ENCODE data around the gene BCKDK.
A peak's percentile ranks its signal among the peaks of the same experiment; 100 is the strongest.

Gene BCKDK

DNA sequence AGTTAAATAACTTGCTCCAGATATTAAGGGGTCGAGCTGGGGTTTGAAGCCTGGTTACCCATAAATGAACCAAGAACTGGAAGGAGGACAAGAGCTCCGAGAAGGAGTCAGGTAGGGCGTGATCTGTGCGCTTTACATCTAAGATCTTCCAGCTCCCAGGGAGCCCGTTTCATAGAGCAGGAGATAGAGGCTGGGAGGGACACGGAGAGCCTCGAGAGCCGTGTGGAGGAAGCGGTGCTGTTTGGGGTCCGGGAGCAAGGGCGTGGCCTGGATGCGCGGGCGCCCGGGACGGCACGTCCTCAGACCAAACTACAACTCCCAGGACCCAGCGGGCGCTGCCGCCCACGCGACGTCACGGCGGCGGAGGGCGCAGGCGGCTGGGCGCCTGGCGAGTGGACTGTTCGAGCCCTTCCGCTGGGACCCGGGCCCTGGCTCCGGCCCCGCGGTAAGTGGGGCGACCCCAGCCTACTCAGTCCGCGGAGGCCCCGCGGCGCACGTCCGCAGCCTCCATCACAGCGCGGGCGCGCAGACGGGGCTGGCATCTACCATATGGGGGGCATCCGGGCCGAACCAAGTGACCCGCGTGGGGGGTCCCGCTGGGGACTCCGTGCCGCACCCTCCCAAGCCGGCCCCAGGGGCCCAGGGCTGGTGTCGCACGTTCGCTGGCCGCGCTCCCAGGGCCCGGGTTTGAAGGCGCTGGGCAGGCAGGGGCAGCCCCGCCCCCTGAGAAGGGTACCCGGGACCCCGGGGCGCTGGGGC, at the start of gene BCKDK:
BCKDK (plus strand) TSS at position 352 of the 759 bp plus-strand sequence. CDS start 838 bp downstream, outside the sequence.
- peak; percentile 47 for DNase-seq (ENCODE audit: low read depth)

DNA sequence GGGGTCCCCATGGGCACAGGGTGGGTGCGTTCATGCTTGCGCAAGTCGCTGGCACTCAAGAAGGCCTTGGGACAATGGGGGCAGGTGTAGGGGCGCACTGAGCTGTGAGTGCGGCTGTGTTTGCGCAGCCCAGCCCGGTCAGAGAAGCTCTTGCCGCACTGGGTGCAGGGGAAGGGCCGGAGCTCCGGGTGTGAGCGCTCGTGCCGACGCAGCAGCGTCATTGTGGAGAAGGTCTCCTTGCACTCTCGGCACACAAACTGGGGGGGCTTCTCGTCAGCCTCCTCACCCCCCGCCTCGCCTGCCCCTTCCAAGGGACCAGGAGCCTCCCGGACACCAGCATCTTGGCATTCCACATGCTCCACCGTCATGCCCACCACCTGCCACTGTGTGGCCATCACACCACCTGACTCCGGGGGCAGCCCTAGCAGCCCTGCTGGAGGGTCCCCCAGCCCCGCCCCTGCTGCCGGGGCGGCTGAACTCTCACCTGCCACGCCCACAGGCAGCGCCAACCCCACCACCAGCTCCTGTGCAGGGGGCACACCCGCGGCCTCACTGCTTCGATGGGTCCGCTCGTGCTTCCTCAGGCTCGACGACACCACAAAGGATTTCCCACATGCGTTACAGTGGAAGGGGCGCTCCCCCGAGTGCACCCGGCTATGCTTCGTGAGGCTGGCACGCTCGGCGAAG, 46.9 kb upstream of the BCKDK start:
- no peak for DNase-seq (ENCODE audit: low read depth)

- DNase-seq (ENCODE audit: low read depth), result no peak
Observed at GRCh38 chr16:31061813-31062440, 46.3 kb upstream of the BCKDK start.

DNA sequence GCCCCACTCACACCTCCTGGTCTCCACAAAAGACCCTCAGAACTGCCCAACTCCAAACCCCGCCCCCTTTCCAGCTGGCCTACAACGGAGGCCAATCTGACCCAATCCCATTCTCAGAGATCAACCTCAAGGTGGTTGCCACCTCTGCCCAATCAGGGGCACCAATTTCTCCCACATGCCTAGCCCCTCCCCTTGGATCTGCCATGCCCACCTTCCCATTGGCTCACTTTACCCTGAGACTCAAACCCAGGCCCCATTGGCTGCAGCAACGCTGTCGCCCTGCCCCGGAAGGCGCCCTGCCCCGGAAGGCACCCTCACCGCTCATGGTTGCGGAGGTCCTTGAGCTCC, 44.7 kb upstream of the BCKDK start:
- no peak for DNase-seq (ENCODE audit: low read depth)

- peak; percentile 4 for DNase-seq (ENCODE audit: low read depth)
Observed at GRCh38 chr16:31063843-31064611, 44.2 kb upstream of the BCKDK start.

DNA sequence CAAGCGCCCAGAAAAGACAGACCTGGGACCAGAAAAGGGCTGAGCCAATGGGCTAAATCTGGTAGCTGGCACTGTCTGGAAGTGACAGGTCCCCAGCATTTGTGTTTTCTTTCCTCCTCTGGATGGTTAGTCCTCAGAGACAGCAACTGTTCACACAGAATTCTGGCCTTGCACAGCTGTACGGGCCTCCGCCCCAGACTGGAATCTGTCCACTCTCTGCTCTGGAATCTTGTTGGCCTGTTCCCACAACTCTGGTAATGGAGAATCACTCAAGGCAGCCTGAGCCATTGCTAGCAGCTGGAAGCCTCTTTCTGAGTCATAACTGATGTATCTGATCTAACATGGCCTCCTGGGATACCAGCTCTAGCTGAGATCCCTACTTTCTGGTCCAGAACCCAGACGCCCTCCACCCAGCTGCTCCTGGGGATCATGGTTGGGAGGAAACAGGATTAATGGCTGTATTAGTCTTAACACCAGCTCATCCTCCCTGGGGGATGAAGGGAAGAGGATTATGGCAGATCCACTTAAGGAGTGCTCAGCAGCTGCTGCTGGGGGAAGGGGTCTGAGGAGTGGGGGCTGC, 43.2 kb upstream of the BCKDK start:
- DNase-seq (ENCODE audit: low read depth), result no peak

- no peak for DNase-seq (ENCODE audit: low read depth)
Observed at GRCh38 chr16:31067342-31067741, 40.8 kb upstream of the BCKDK start.

DNA sequence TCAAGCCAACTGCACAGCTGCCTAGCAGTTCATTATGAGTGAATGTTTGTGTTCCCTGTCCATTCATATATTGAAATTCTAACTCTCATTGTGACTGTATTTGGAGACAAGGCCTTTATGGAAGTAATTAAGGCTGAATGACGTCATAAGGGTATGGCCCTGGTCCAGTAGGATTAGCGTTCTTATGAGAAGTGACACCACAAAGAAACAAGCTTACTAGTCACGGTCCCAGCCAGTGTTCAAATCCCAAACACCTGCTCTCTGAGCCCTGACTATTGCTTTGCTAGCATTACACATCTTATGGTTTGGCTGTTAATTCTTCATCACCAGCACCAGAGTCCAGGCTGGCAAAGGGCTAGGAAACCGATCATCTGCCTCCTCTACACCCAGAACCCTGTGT, 36.3 kb upstream of the BCKDK start:
- no peak for DNase-seq (ENCODE audit: low read depth)

GRCh38 chr16:31072540-31073141, 35.5 kb upstream of the BCKDK start:
- DNase-seq (ENCODE audit: low read depth), result no peak

DNA sequence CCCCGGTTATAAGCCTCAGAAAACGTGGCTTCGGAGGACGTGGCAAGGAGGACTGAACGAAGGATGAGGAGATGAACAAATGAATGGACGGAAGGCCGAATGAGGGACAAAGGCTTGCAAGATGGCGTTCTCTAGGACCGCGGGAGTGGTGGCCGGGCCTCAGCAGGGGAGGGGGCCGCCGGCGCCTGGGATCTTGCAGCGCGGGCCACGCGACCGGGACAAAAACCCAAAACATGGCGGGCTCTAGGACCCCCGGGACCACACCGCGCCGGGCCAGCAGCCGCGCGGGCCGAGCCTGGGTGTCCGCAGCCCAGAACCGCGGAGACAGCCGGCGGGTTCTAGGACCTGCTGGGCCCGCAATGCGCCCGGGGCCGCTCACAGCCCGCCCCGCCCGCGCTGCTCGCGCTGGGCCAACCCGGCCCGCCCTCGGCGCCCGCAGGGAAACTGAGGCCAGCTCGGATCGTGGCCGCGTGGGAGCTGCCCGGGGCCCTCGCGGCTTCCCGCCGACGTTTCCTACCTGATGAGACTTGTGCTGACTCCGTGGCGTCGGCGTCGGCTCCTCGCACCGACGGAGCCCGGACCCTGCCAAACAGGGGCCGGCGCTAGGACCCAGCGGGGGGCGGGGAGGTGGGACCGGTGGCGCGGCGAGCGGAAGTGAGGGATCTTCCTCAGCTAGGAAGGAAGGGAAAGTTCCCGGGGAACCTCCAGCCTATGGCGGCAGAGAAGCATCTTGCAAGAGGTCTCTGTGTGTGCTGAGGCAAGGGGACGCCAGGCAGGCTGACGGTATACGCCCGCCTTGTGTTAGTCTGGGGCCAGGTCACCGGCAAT, 34.8 kb upstream of the BCKDK start:
- DNase-seq (ENCODE audit: low read depth), result peak; percentile 76

DNA sequence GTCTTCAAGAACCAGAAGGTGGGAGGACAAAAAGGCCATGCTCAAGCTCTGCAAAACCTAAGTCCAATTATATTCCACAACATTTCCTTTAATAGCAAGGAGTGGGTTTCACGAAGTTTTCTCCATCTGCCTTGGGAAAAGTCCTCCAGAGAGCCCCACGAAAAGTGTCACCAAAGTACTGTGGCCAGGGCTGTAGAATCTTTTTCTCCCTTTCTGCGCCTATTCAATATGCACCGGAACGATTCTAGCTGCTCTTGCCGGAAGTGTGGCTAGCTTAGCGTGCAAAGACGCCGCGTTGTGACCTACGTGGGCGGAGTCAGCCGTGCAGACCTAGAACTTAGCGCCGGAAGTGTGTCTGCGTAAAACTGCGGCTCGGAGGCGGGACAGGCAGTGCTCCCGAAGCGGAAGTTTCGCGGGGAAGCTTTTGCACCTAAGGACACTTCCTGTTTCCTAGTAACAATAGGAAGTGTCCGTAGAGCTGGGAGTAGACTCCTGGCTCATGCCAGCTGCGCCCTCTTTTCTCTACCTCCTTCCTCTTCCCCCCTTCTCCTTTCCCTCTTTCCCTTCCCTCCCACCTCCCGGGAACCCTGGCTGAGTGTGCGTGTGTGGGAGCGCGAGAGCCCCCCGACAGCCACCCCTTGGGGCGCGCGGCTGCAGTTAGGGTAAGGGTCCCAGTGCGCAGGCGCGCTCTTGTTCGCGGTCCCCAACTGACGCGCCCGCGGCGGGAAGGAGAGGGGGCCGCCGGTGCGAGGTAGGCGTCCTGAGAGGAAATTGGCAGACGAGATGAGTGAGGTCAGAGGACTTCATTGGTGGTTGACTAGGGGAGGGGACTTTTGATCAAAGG, 34.0 kb upstream of the BCKDK start, which contains the start of the genes ZNF646 and ZNF668:
ZNF646 (plus strand) TSS at position 453 of the 844 bp plus-strand sequence. CDS start 1,903 bp downstream, outside the sequence.
ZNF668 (minus strand) TSS at position 271 of the 844 bp plus-strand sequence. CDS start 9,781 bp downstream, outside the sequence.
- peak; percentile 94 for DNase-seq (ENCODE audit: low read depth)

DNA sequence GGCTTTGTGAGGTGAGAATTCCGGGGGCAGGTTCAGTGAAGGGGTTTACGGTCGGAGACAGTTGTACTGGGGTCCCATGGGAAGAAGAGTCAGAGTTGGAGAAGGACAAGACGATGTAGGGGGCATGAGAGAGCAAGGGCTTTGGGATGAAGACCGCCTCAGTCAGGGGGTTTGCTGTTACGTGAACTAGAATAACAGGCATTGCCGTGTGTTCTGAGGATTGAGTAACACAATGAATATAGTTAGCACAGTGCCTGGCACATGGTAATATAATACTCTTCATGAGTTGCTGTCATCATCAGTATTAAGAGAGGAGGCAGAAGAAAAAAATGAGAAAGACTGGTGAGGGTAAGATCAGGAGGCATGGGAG, 33.4 kb upstream of the BCKDK start:
- no peak for DNase-seq (ENCODE audit: low read depth)

- DNase-seq (ENCODE audit: low read depth), result no peak
Observed at GRCh38 chr16:31076319-31076718, 31.9 kb upstream of the BCKDK start.

DNA sequence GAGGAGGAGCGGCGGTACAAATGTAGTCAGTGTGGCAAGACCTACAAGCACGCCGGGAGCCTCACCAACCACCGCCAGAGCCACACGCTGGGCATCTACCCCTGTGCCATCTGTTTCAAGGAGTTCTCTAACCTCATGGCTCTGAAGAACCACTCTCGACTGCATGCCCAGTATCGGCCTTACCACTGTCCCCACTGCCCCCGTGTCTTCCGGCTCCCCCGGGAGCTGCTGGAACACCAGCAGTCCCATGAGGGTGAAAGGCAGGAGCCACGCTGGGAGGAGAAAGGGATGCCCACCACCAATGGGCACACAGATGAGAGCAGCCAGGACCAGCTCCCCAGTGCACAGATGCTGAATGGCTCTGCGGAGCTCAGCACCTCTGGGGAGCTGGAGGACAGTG, 31.2 kb upstream of the BCKDK start:
- DNase-seq (ENCODE audit: low read depth), result no peak

DNA sequence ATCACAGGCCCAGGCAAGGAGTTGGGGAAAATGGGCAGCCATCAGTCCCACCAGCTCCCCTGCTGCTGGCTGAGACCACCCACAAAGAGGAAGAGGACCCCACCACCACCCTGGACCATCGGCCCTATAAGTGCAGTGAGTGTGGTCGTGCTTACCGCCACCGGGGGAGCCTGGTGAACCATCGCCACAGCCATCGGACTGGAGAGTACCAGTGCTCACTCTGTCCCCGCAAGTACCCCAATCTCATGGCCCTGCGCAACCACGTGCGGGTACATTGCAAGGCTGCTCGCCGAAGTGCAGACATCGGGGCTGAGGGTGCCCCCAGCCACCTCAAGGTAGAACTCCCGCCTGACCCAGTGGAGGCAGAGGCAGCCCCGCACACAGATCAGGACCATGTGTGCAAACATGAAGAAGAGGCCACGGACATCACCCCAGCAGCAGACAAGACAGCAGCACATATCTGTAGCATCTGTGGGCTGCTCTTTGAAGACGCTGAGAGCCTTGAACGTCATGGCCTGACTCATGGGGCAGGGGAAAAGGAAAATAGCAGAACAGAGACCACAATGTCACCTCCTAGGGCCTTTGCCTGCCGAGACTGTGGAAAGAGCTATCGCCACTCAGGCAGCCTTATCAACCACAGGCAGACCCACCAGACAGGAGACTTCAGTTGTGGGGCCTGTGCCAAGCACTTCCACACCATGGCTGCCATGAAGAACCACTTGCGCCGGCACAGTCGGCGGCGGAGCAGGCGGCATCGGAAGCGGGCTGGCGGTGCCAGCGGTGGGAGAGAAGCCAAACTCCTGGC, 30.4 kb upstream of the BCKDK start:
- no peak for DNase-seq (ENCODE audit: low read depth)

- no peak for DNase-seq (ENCODE audit: low read depth)
Observed at GRCh38 chr16:31078597-31079341, 29.4 kb upstream of the BCKDK start.

DNA sequence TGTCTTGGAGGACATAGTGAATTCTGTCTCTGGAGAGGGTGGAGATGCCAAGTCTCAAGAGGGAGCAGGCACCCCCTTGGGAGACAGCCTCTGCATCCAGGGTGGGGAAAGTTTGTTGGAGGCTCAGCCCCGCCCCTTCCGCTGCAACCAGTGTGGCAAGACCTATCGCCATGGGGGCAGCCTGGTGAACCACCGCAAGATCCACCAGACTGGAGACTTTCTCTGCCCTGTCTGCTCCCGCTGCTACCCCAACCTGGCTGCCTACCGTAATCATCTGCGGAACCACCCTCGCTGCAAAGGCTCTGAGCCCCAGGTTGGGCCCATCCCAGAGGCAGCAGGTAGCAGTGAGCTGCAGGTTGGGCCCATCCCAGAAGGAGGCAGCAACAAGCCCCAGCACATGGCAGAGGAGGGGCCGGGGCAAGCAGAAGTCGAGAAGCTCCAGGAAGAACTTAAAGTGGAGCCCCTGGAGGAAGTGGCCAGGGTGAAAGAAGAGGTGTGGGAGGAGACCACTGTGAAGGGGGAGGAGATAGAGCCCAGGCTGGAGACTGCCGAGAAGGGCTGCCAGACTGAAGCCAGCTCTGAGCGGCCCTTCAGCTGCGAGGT, 28.7 kb upstream of the BCKDK start:
- no peak for DNase-seq (ENCODE audit: low read depth)

All from activated T-helper 1 cell treated with Interleukin-2 at 50 U/mL for 16 hours (primary cell).